ENCODE measurements around the gene CDKL2.
"Not testable (repeated sequence)": the region's sequence is repeated elsewhere in the genome, so short reads cannot be mapped to it uniquely, and the experiment has no call there.

Gene CDKL2

GRCh38 chr4:75547647-75548387 is 82.5 kb downstream of the CDKL2 start:
- DNase-seq, result no peak

- no peak for DNase-seq
Measured at GRCh38 chr4:75545526-75545925, 84.8 kb downstream of the CDKL2 start.

- DNase-seq, result no peak
Measured at GRCh38 chr4:75544870-75545269, 85.5 kb downstream of the CDKL2 start.

- not testable (repeated sequence) for DNase-seq
Measured at GRCh38 chr4:75544220-75544619, 86.1 kb downstream of the CDKL2 start.

GRCh38 chr4:75542824-75543223 is 87.5 kb downstream of the CDKL2 start:
- no peak for DNase-seq

GRCh38 chr4:75537308-75537707 is 93.0 kb downstream of the CDKL2 start:
- not testable (repeated sequence) for DNase-seq

- not testable (repeated sequence) for DNase-seq
Measured at GRCh38 chr4:75533926-75534325, 96.4 kb downstream of the CDKL2 start.

- DNase-seq, result not testable (repeated sequence)
Measured at GRCh38 chr4:75533339-75533887, 96.9 kb downstream of the CDKL2 start.

- DNase-seq, result not testable (repeated sequence)
Measured at GRCh38 chr4:75531536-75532143, 98.7 kb downstream of the CDKL2 start.

GRCh38 chr4:75530556-75531322 is 99.6 kb downstream of the CDKL2 start:
- DNase-seq, result no peak
